Mesodermal cell (in vitro differentiated cells): Measurements from ENCODE around the gene TBC1D2B.
"Not testable (repeated sequence)": the region's sequence is repeated elsewhere in the genome, so short reads cannot be mapped to it uniquely, and the experiment has no call there.

Experiments used
- H3K27ac ChIP-seq: 2 replicates; pipeline ENCODE4 v1.7.0; 2013; ENCODE audit warnings: mild to moderate bottlenecking, low read depth, low read length, moderate library complexity; ENCODE audit not compliant: severe bottlenecking
- H3K36me3 ChIP-seq: 2 replicates; pipeline ENCODE4 v1.7.1; 2013; ENCODE audit warnings: mild to moderate bottlenecking, low read length, moderate library complexity; ENCODE audit not compliant: control insufficient read depth, insufficient read depth
- H3K4me1 ChIP-seq: one replicate; pipeline ENCODE4 v1.7.1; 2013; ENCODE audit warnings: mild to moderate bottlenecking, low read length; ENCODE audit not compliant: insufficient read depth, control insufficient read depth, poor library complexity, severe bottlenecking
- H3K4me3 ChIP-seq: 2 replicates; pipeline ENCODE4 v1.7.0; 2013; ENCODE audit warnings: low read length, control low read depth, mild to moderate bottlenecking; ENCODE audit not compliant: insufficient read depth, poor library complexity, severe bottlenecking; ENCODE audit errors: extremely low read depth
- H3K9me3 ChIP-seq: 2 replicates; pipeline ENCODE4 v1.7.1; 2013; ENCODE audit warnings: mild to moderate bottlenecking, low read length, moderate library complexity; ENCODE audit not compliant: control insufficient read depth
- WGBS, 2 experiments: methylation state at CpG; one replicate each; pipeline ENCODE4 v1.1.5; 2013; ENCODE audit warnings: missing lambda C conversion rate in 2 of 2; ENCODE audit not compliant: insufficient coverage in 2 of 2; 5-methylcytosine and 5-hydroxymethylcytosine counted together

The TBC1D2B gene

DNA sequence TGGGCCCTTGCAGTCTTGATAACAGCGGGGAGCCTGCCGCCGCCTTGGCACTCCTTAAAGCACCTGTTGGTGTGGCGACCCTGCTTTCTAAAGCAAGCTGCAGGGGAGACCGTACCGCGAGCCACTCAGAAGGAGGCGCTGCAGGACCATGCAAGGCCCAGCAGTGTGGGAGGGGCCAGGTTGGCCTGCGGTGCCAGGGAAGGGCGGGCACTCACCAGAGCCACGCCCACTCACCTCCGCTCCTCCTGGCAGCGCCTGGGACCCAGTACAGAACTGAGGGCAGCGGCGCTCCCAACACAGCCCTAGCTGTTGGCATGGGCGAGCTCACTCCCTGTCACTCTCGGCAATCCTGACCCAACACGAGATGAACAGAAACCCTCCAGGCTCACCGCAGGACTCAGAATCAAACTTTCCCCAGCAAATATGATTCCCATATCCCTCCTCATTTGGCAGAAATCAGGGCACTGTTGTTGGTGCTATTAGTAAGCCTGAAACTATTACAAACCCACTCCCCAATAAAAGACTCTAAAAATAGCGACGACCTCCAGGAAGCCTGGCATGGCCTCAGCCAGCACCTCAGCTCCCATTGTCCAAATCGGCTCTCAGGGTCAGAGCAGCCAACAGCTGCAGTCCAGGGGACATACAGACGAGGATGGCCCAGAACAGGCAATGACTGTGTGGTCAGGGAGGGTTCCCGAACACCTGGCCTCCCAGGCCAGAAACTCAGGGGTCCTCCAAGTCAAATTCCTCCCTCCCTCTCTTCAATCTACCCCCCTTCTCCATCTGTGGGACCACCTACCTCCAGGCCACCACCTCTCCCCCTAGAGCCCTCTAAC, 77.2 kb downstream of the TBC1D2B start:
- Histone ChIP-seq H3K27ac (no peak overlapping the region), H3K4me3 (no peak overlapping the region), H3K9me3 (no peaks in the 10 kb centered on the region), H3K36me3 (peaks cover 10% of the 10 kb centered on the region), H3K4me1 (peaks cover 3% of the 10 kb centered on the region)
- 45 to 50% methylated on average over 19 to 23 of the region's 24 CpGs for WGBS, 2 experiments

DNA sequence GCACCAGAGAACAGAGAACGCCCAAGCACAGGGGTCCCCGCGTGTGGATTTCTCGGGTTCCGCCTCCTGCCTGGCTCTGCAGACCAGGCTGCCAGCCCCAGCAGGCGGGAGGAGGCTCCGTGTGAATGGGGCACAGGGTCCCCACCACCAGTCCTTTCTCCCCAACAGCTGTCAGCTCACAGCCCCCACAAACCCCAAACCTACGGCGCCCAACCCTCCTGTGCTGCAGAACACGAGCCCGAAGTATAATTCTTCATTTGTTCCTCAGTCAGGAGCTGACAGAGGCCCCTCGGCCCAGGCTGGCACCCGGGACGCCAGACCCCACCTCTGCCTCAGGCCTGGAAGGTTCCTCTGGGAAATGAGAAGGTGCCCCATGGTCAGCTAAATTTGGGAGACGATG, 78.0 kb downstream of the TBC1D2B start:
- Histone ChIP-seq H3K27ac (no peak overlapping the region), H3K4me3 (no peak overlapping the region), H3K9me3 (no peaks in the 10 kb centered on the region), H3K4me1 (peaks cover under 1% of the 10 kb centered on the region), H3K36me3 (peaks cover 10% of the 10 kb centered on the region)
- WGBS, 2 experiments: 90% methylated on average over 11 to 15 of the region's 15 CpGs

DNA sequence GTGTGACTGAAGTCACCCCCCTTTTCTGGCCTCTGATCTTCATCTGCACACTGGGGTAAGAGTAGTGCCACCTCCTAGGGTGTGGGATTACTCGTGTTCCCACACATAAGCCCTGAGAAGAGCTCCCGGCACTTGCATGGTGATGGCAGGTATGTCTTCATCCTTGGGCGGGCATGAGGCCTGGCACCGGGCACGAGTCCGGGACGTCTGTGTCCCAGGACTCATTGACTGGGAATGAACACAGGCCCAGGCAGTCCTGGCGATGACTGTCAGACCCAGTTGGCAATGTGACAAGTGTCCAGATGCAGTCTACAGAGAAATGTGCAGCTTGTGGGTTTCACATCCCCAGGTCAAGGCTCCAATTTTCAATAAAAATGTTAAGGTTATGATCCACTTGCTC, 78.9 kb downstream of the TBC1D2B start:
- 97 to 98% methylated on average over 7 to 8 of the region's 8 CpGs for WGBS, 2 experiments
- Histone ChIP-seq H3K4me3 (no peak overlapping the region), H3K9me3 (no peaks in the 10 kb centered on the region), H3K4me1 (peaks cover 8% of the 10 kb centered on the region), H3K36me3 (peaks cover 10% of the 10 kb centered on the region), H3K27ac (no peak overlapping the region)

DNA sequence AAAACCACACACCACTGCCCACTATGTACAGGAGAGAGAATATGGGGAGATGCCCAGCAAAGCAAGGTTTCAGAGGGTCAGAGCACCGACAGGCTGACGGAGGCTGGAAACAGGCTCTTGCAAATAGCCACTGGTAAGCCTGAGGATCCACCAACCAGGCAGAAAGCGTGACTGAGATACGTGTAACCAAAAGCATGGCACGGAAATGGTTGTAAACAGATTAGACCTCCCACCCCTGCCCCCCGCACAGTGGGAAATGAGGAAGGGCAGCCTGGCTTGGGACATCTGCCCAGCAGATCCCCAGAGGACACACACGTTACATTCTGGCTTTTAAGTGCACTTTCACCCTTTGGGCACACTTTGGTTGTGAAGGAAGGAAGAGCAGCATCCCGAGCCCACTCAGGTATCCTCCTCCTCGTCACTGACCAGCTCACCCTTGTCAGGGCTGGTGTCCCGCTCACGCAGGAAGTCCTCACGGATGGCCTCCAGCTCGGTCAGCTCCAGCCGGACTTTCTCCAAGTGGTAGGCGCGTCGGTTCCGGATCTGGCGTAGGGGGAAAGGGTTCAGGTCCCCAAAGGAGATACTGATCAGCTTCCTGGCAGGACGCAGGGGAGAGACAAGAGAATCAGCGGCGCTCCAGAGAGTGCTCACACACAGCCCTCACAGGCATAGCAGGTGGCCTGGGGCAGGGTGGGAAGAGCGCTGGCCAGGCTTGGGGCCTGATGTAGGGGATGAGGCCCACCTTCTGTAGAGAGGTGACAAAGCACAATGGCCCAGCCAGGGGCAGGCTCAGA, 79.6 kb downstream of the TBC1D2B start:
- WGBS, 2 experiments: 91 to 95% methylated on average over 9 to 17 of the region's 23 CpGs

DNA sequence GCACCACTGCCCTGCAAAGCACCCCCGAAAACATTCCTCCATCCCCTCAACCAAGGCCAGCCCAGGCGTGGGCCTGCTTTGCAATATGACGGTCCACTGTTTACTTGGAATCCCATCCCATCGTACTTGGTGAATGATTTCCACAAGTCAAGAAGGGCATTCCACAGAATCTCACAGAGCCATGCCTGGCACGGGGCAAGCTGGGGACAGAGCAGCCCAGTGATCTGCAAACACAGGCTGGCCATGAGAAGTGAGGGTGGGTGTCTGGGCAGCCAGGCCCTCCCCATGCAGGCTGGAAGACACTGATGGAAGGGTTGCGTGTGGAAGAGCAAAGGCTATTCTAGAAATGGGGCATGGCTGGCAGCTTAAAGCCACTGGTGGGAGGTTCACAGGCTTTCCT, 80.3 kb downstream of the TBC1D2B start:
- H3K4me1 ChIP-seq, H3K4me3 ChIP-seq, H3K9me3 ChIP-seq, H3K36me3 ChIP-seq, H3K27ac ChIP-seq: not testable (repeated sequence)
- WGBS, 2 experiments: 100% methylated on average over 2 to 3 of the region's 6 CpGs

More for the DNA sequence above, 79.6 kb downstream of the TBC1D2B start:
- not testable (repeated sequence) for H3K4me3 ChIP-seq, H3K36me3 ChIP-seq, H3K9me3 ChIP-seq, H3K27ac ChIP-seq, H3K4me1 ChIP-seq

DNA sequence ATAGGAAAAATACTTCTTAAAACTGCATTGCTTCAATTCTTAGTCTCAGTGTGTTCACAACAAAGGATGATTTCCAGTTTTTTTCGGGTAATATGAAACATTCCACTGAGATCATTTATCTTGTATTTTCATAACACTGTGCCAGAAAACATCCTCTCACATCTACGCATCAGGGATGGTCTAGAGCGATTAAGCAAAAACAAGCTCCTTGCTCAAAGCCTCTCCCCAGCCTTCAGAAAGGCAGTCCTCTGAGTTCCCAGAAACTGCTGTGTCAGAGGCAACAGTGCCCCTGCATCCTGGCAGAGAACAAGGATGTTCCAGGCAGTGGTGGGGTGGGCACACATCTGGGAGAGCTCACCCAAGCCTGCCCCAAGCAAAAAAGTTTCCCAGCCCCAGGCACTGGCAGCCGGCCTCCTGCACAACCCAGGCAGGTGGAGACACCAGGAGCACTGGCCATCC, 80.8 kb downstream of the TBC1D2B start:
- H3K9me3 ChIP-seq, H3K27ac ChIP-seq, H3K4me3 ChIP-seq, H3K36me3 ChIP-seq: not testable (repeated sequence)
- peaks cover 12% of the 10 kb centered on the region for H3K4me1 ChIP-seq
- 80 to 100% methylated on average over 1 to 4 of the region's 4 CpGs for WGBS, 2 experiments

DNA sequence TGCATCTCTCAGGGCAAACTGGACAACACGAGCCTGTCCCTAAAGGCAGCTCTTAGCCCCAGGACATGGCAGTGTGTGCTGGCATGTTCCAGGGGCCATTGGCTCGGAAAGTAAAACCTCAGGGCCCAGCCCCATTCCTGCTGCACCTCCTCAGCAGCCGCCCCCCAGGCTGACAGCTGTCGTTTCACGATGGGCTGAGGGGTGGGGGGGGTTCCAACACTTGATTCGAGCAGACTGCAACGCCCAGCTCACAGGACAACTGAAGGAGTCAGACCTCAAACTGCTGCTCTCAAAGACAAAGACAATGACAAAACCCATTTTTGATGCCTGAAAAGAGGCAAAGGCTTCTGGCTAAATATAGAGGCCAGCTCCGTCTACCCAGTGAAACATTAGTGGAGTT, 81.3 kb downstream of the TBC1D2B start:
- H3K4me3 ChIP-seq, H3K9me3 ChIP-seq, H3K36me3 ChIP-seq, H3K27ac ChIP-seq: not testable (repeated sequence)
- WGBS, 2 experiments: 92 to 100% methylated on average over 1 of the region's 8 CpGs
- H3K4me1 ChIP-seq: peaks cover 12% of the 10 kb centered on the region

DNA sequence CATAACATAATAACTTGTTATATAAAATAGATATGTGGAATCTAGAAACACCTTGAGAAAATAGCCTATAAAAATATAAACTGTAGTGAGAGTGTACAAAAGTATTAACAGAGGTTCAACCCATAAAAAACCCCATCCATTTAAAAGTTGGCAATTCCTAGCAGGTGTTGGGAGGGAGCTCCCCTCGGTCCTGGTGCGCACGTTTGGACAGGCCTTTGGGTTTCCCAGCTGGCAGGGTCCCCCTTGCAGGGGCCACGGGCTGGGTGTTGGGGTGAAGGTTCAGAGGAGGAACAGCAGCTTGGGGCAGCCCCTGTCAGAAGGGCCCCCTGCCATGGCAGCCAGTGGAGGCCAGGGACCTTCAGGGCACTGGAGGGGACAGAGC, 82.0 kb downstream of the TBC1D2B start:
- H3K4me3 ChIP-seq, H3K27ac ChIP-seq, H3K36me3 ChIP-seq, H3K9me3 ChIP-seq: not testable (repeated sequence)
- H3K4me1 ChIP-seq: peaks cover 12% of the 10 kb centered on the region
- WGBS, 2 experiments: no CpG with 5 or more reads among the region's 4 CpGs

DNA sequence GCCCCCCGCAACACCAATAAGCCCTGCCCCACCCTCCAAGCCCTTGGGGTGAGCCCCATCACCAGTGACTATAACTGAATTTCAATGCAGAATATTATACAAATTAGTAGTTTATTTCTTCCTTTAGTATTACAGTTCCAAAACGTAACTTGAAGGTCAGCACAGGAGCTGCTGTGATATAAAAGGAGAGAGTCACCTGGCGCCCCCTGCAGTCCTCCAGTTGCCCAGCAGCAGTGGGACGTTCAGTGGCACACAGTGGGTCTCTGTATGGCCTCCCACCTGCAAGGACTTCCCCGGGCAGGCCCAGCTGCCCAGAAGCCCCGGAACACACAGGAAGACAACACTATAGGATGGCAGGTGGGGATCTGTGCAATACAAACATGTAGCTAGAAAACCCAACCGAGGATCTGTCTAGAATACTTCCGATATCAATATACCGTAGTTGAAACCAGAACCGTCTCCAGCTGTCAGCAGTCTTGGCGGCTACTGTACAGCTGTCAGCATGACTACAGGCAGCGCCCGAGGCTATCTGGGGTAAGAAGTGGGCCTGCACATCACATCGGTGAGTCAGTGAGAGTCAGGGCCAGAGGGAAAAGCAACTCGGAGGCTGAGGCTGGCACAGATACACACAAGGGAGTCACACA, 82.5 kb downstream of the TBC1D2B start:
- not testable (repeated sequence) for H3K4me3 ChIP-seq, H3K27ac ChIP-seq, H3K9me3 ChIP-seq, H3K36me3 ChIP-seq
- H3K4me1 ChIP-seq: peaks cover 16% of the 10 kb centered on the region
- 89 to 95% methylated on average over 4 to 6 of the region's 15 CpGs for WGBS, 2 experiments

DNA sequence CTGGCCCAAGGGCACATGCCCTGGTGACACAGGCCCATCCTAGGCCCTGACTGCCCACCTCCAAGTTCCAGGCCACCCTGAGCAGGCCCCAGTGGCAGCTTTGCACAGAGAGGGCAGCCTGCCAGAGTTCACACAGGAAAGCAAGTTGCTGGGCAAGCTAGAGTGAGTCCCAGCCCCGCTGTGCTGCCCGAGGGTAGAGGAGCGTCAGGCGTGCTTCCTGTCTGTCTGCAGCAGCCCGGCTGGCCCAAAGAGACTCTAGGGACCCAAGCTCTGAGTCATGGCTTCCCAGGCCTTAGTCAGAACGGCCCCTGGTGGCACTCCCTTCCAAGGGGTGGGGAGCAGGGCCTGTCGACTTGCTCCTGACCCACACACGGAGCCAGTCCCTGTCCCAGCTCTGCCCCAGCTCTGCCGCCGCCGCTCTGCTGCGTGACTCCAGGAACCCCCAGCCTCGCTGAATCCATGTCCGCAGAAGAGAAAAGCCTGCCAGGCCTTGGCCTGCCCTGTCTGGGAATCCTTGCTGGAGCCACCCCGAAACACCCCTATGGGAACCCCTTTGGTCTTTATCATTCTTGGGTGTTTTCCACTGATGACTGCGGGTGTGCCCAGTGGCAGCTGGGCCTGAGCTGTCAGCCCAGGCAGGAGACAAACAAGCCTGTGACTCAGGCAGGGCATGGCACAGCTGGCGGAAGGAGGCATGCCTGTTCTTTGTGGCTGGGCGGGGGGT, 83.4 kb downstream of the TBC1D2B start:
- WGBS, 2 experiments: 77 to 82% methylated on average over 16 of the region's 18 CpGs
- H3K36me3 ChIP-seq, H3K9me3 ChIP-seq, H3K4me3 ChIP-seq: not testable (repeated sequence)
- Histone ChIP-seq H3K27ac (peak overlapping the region; percentile 18), H3K4me1 (peaks cover 20% of the 10 kb centered on the region)
